IgD-negative memory B cell (primary cell): ENCODE data around the gene FBXO24. TPM values are rescaled to one million over a fixed set of nuclear protein-coding genes. Genes with fewer than 3 reads are reported as not detected.
A peak's percentile ranks its signal among the peaks of the same experiment; 100 is the strongest.

ENCODE experiments used
- H3K27ac Mint-ChIP-seq, 3 donors: one replicate each; pipeline ENCODE4 v1.8.0; 2020 to 2022; ENCODE audit warnings: mild to moderate bottlenecking in 3 of 3, mixed read lengths in 3 of 3, moderate library complexity in 1 of 3
- H3K27me3 Mint-ChIP-seq: one replicate; pipeline ENCODE4 v1.8.0; 2021; ENCODE audit warnings: mixed read lengths
- H3K36me3 Mint-ChIP-seq: one replicate; pipeline ENCODE4 v1.8.0; 2020; ENCODE audit warnings: mild to moderate bottlenecking, mixed read lengths
- H3K4me1 Mint-ChIP-seq, 3 donors: one replicate each; pipeline ENCODE4 v1.8.0; 2020 to 2022; ENCODE audit warnings: mixed read lengths in 3 of 3, mild to moderate bottlenecking in 1 of 3
- H3K4me3 Mint-ChIP-seq, 4 donors: one replicate each; pipeline ENCODE4 v1.8.0; 2020 to 2022; ENCODE audit warnings: mild to moderate bottlenecking in 4 of 4, mixed read lengths in 4 of 4, moderate library complexity in 3 of 4
- H3K9me3 Mint-ChIP-seq, 3 donors: one replicate each; pipeline ENCODE4 v1.8.0; 2020 to 2021; ENCODE audit warnings: mixed read lengths in 3 of 3, mild to moderate bottlenecking in 1 of 3
- polyA plus RNA-seq: library from polyadenylated mRNA; unstranded; fragments of 300-500 nt; fragmentation: Illumina TruSeq; gene quantifications from one replicate; pipeline ENCODE4 v1.2.3, GENCODE V29; 2021

FBXO24 gene
- polyA plus RNA-seq, 1 donor from 2014 or later, result 0.36 TPM

DNA sequence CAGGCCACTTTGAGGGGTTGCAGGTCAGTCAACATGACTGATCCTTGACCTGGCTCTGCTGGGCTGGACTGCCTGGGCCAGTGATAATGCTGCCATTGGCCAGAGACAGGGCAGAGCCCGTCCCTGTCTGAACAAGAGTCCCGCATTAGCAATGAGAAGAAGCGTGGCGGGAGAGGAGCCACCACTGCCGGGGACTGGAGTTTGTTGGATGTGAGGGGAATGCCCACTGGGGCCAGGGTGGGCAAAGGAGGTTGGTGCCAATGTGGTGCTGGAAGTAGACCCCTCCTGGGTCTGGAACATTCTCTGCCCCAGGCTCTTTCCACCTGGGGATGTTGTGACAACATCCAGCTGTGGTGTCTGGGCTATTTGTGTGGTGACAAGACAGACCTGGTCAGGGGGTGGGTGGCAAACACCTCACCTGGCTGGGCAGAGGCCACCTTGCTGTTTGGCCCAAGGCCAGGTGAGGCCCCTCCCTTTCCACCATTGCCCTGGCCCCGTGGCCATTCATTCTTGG lies 20.1 kb upstream of the FBXO24 start:
- Mint-ChIP-seq H3K4me3 (no peak overlapping the region), H3K9me3 (no peaks in the 10 kb centered on the region), H3K4me1 (peaks cover 10 to 25% (median 22%) of the 10 kb centered on the region in 3 donors), H3K36me3 (no peaks in the 10 kb centered on the region), H3K27ac (peak overlapping the region in 2 of 3 donors; percentile 12 to 35), H3K27me3 (no peaks in the 10 kb centered on the region)

- no peaks in the 10 kb centered on the region for H3K9me3 Mint-ChIP-seq
- peak overlapping the region in 2 of 3 donors; percentile 12 to 35 for H3K27ac Mint-ChIP-seq
- peaks cover 15 to 30% (median 29%) of the 10 kb centered on the region in 3 donors for H3K4me1 Mint-ChIP-seq
- H3K4me3 Mint-ChIP-seq, result peak overlapping the region in 3 of 4 donors; percentile 19 to 83 (median 39)
- H3K27me3 Mint-ChIP-seq, result no peaks in the 10 kb centered on the region
- H3K36me3 Mint-ChIP-seq, result no peaks in the 10 kb centered on the region
Measured at GRCh38 chr7:100567031-100567730, 18.9 kb upstream of the FBXO24 start.

DNA sequence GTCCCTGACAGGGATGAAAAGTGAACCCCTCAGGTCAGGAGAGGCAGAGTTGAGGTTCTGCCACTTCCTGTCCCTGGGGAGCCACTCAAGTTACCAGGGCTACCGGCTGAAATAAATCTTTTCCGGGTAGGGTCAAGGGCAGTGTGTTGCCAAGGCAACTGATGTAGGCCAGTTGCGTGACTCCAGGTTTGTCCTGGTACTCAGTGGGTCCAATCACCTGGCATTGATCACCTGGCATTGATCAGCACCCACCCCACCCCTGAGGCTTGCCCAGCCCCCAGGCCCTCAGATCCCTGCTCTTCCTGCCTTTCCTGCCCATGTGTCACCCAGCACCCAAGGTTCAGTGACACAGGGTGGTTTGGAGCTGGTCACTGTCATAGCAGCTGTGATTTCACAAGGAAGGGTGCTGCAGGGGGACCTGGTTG lies 18.4 kb upstream of the FBXO24 start:
- Mint-ChIP-seq H3K4me3 (peak overlapping the region in 3 of 4 donors; percentile 19 to 83 (median 43)), H3K27ac (peak overlapping the region in 1 of 3 donors; percentile 16), H3K27me3 (no peaks in the 10 kb centered on the region), H3K9me3 (no peaks in the 10 kb centered on the region), H3K36me3 (no peaks in the 10 kb centered on the region), H3K4me1 (peaks cover 15 to 30% (median 29%) of the 10 kb centered on the region in 3 donors)

- H3K36me3 Mint-ChIP-seq, result no peaks in the 10 kb centered on the region
- H3K4me3 Mint-ChIP-seq, result peak overlapping the region in 3 of 4 donors; percentile 19 to 83 (median 67)
- H3K27ac Mint-ChIP-seq, result peak overlapping the region in 2 of 3 donors; percentile 33 to 47
- H3K4me1 Mint-ChIP-seq, result peaks cover 15 to 30% (median 29%) of the 10 kb centered on the region in 3 donors
- no peaks in the 10 kb centered on the region for H3K9me3 Mint-ChIP-seq
- H3K27me3 Mint-ChIP-seq, result no peaks in the 10 kb centered on the region
Measured at GRCh38 chr7:100568176-100568895, 17.8 kb upstream of the FBXO24 start.

DNA sequence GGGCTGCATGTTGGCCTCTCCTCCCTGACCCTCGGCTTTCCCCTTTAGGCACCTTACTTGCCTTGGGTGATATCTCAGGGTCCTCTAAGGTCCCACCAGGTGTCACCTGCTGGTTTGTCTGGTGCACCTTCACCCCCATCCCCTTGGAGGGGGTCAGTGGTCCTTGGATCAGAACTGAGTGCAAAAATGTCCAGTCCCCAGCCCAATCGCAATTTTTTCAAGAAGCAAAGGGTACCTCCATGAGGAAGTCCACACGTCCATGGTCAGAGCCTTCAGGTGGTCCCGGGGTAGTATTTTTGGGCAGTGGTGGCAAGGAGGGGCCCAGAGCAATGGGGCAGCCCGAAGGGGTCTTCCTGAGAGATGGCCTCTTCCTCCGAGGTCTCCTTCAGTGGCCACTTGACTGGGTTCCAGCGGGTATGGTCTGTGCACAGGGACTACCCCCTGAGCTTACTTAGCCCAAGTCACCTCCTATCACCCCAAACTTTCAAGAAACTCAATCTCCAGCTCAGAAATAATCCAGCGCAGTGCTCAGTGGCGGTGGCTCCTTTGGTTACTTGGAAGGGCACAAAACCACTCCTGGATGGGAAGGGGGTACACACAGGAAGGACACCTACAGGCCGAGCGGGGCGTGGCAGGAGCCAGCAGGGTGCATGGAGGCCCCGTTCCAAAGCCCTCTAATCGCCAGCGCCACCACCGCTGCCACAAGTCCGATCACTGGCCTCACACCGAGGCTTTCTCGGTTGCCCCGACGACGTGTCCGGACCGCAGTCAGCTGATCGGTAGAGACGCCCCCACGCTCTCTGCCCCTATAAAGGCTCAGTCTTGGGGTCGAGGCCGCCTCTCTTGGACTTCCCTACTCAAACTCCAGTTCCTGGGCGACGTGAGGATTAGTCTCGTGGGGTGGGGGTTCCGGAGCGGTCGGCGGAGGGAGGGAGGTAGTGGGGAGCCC lies 17.0 kb upstream of the FBXO24 start:
- H3K4me3 Mint-ChIP-seq, result peak overlapping the region in 3 of 4 donors; percentile 38 to 82 (median 71)

GRCh38 chr7:100570954-100571828 lies 14.9 kb upstream of the FBXO24 start:
- no peaks in the 10 kb centered on the region for H3K9me3 Mint-ChIP-seq
- H3K27me3 Mint-ChIP-seq, result no peaks in the 10 kb centered on the region
- H3K27ac Mint-ChIP-seq, result peak overlapping the region in 1 of 3 donors; percentile 85
- H3K36me3 Mint-ChIP-seq, result peaks cover 4% of the 10 kb centered on the region
- peaks cover 10 to 30% (median 25%) of the 10 kb centered on the region in 3 donors for H3K4me1 Mint-ChIP-seq
- H3K4me3 Mint-ChIP-seq, result peak overlapping the region in 1 of 4 donors; percentile 60

More for the DNA sequence above, 17.0 kb upstream of the FBXO24 start:
- H3K4me1 Mint-ChIP-seq, result peaks cover 10 to 30% (median 25%) of the 10 kb centered on the region in 3 donors
- no peaks in the 10 kb centered on the region for H3K27me3 Mint-ChIP-seq
- H3K27ac Mint-ChIP-seq, result peak overlapping the region; percentile 47 to 78 (median 66)
- no peaks in the 10 kb centered on the region for H3K36me3 Mint-ChIP-seq
- H3K9me3 Mint-ChIP-seq, result no peaks in the 10 kb centered on the region

- peaks cover 10 to 30% (median 22%) of the 10 kb centered on the region in 3 donors for H3K4me1 Mint-ChIP-seq
Measured at GRCh38 chr7:100571829-100572116, 14.4 kb upstream of the FBXO24 start.

GRCh38 chr7:100572281-100572948 lies 13.7 kb upstream of the FBXO24 start:
- peak overlapping the region in 2 of 3 donors; percentile 67 to 85 for H3K27ac Mint-ChIP-seq
- H3K9me3 Mint-ChIP-seq, result no peaks in the 10 kb centered on the region
- no peaks in the 10 kb centered on the region for H3K27me3 Mint-ChIP-seq
- H3K4me1 Mint-ChIP-seq, result peaks cover 10 to 24% (median 22%) of the 10 kb centered on the region in 3 donors
- H3K4me3 Mint-ChIP-seq, result peak overlapping the region in 2 of 4 donors; percentile 54 to 60
- peaks cover 4% of the 10 kb centered on the region for H3K36me3 Mint-ChIP-seq

More at GRCh38 chr7:100571829-100572116, 14.4 kb upstream of the FBXO24 start:
- no peaks in the 10 kb centered on the region for H3K27me3 Mint-ChIP-seq
- peak overlapping the region; percentile 67 to 85 (median 71) for H3K27ac Mint-ChIP-seq
- peaks cover 4% of the 10 kb centered on the region for H3K36me3 Mint-ChIP-seq
- H3K4me3 Mint-ChIP-seq, result peak overlapping the region in 3 of 4 donors; percentile 23 to 60 (median 34)
- H3K9me3 Mint-ChIP-seq, result no peaks in the 10 kb centered on the region

DNA sequence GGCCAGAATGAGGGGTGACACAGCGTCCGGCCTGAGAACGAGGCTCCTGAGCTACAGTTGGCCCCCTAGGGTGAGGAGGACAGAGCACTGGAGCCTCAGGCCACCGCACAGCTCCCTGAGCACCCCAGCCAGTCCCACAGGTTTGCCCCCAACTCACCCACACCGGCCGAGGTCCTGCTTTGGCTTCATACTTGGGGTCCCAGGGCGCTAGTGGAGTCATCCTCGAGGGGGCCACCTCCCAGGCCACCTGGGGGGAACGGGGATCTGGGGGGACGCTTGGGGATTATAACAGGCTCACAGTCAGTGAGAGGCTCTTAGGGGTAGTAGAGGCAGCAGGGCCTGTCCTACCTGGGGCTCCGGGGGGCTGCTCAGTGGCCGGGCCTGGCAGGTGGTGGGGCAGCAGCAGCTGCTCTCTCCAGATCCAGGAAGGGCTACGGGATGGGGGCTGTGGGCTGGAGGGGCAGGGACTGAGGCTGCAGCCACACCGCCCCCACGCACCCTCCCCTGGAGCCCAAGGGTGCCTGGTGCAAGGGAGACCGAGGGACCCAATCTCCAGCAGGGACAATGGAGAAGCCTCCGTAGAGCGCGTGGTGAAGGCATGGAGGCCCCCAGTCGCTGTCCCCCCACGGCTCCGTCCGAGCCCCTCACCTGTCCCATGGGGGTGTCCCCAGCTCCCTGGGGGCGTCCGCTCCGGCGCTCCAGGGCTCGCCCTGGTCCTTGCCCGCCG lies 13.0 kb upstream of the FBXO24 start:
- Mint-ChIP-seq H3K9me3 (no peaks in the 10 kb centered on the region), H3K36me3 (peaks cover 4% of the 10 kb centered on the region), H3K27ac (no peak overlapping the region), H3K4me3 (no peak overlapping the region), H3K27me3 (no peaks in the 10 kb centered on the region), H3K4me1 (peaks cover 10 to 17% (median 15%) of the 10 kb centered on the region in 3 donors)

- H3K36me3 Mint-ChIP-seq, result peaks cover 4% of the 10 kb centered on the region
- no peak within 1 kb of the TSS for H3K27ac Mint-ChIP-seq
- H3K4me1 Mint-ChIP-seq, result peaks cover 10 to 13% (median 12%) of the 10 kb centered on the region in 3 donors
- no peaks in the 10 kb centered on the region for H3K27me3 Mint-ChIP-seq
- no peaks in the 10 kb centered on the region for H3K9me3 Mint-ChIP-seq
- peak within 1 kb of the TSS in 1 of 4 donors; percentile 51 for H3K4me3 Mint-ChIP-seq
Measured at GRCh38 chr7:100573691-100574361, 12.3 kb upstream of the FBXO24 start, which contains the start of gene SAP25. Gene SAP25 (minus strand): TSS chr7:100573900. CDS start chr7:100573742, 158 bp downstream.

- Mint-ChIP-seq H3K9me3 (no peaks in the 10 kb centered on the region), H3K27ac (no peak overlapping the region)
Measured at GRCh38 chr7:100574362-100575205, 11.5 kb upstream of the FBXO24 start.

More at GRCh38 chr7:100574362-100575205, 11.5 kb upstream of the FBXO24 start:
- Mint-ChIP-seq H3K27me3 (no peaks in the 10 kb centered on the region), H3K36me3 (peaks cover 5% of the 10 kb centered on the region), H3K4me3 (peak overlapping the region in 1 of 4 donors; percentile 51), H3K4me1 (peaks cover 6% of the 10 kb centered on the region in 3 donors)
